ENCODE data around the gene SLC44A5.

- TF ChIP-seq POLR2A (IDR thresholded peaks at IDR 0.05; ENCODE audit: low read length): no peak
- TF ChIP-seq GATA1 (IDR thresholded peaks at IDR 0.05; ENCODE audit: low read depth, low read length): no peak
Observed at GRCh38 chr1:75444220-75444619, 166.7 kb downstream of the SLC44A5 start.

All from erythroblast (primary cell).